IPS-15b (cell line): ENCODE data around the gene EARS2.

Source experiments
- H3K27me3 ChIP-seq: one replicate; pipeline ENCODE4 v1.6.1; 2013; ENCODE audit warnings: low read length; ENCODE audit not compliant: control insufficient read depth, insufficient read depth
- H3K36me3 ChIP-seq: one replicate; pipeline ENCODE4 v1.6.1; 2013; ENCODE audit warnings: low read length; ENCODE audit not compliant: control insufficient read depth, insufficient read depth
- H3K4me1 ChIP-seq: one replicate; pipeline ENCODE4 v1.6.1; 2013; ENCODE audit warnings: mild to moderate bottlenecking, low read length; ENCODE audit not compliant: control insufficient read depth, insufficient read depth
- H3K4me3 ChIP-seq: one replicate; pipeline ENCODE4 v1.5.1; 2013; ENCODE audit warnings: low read depth, low read length
- H3K9ac ChIP-seq: one replicate; pipeline ENCODE4 v1.6.1; 2013; ENCODE audit warnings: low read depth, mild to moderate bottlenecking, low read length
- H3K9me3 ChIP-seq: one replicate; pipeline ENCODE4 v1.6.1; 2013; ENCODE audit warnings: mild to moderate bottlenecking, low read length; ENCODE audit not compliant: control insufficient read depth, insufficient read depth

The EARS2 gene

GRCh38 chr16:23509782-23510163 is 47.4 kb downstream of the EARS2 start:
- H3K4me1 ChIP-seq = peaks cover 9% of the 10 kb centered on the region
- H3K36me3 ChIP-seq = peaks cover 4% of the 10 kb centered on the region
- peak overlapping the region; percentile 84 for H3K4me3 ChIP-seq
- peak overlapping the region; percentile 89 for H3K9ac ChIP-seq
- no peaks in the 10 kb centered on the region for H3K27me3 ChIP-seq
- H3K9me3 ChIP-seq = no peaks in the 10 kb centered on the region

DNA sequence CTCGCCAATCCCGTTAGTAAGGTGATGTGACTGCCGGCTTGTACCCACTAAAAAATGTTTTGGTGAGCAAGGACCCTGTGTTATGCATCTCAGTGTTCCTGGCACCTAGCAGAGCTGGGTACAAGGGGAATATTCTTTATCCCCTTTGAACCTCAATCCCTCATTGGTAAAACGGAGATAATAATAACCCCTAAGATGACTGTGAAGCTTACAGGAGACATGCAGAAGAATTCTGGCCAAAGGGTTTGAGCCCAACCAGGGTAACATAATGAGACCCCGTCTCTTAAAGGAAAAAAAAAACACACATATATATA is 47.8 kb downstream of the EARS2 start:
- Histone ChIP-seq H3K9me3 (no peaks in the 10 kb centered on the region), H3K27me3 (no peaks in the 10 kb centered on the region), H3K9ac (peak overlapping the region; percentile 89), H3K4me3 (peak overlapping the region; percentile 84), H3K36me3 (peaks cover under 1% of the 10 kb centered on the region), H3K4me1 (peaks cover 9% of the 10 kb centered on the region)

DNA sequence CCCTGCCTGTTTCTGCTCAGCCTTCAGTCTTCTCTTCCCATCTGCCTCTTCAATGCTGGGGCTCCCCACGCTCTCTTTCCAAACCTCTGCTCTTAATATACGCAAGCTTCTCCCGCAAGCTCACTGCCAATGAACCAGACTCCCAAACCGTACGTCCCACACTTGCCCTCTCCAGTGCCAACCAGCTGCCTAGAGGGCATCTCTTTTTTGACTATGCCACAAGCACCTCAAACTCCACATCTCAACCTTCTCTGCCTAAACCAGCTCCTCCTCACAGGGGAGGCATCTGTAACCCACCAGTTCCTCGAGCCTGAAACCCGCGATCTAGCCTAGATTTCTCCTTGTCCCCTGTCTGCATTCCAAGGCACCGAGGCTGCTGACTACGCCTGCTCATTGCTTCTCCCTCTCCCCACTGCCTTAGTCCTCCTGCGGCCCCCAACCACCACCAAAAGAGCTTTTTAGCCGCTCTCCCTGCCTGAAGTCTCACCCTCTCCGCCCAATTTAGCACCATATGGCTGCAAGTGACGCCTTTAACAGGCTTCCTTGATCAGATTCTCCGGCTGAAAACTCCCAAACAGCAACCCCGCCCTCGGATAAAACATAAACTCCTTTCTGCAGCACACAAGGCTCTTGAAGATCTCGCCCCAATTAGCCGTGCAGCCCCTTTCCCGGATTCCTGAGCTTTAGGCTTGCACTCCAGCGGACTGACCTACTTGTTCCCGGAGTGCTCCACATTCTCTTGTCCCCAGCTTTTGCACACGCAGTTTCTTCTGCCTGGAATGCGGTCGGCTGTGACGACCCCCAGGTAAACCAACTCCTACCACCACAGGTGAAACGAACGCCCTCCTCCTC is 48.3 kb downstream of the EARS2 start:
- Histone ChIP-seq H3K4me1 (peaks cover 13% of the 10 kb centered on the region), H3K4me3 (peak overlapping the region; percentile 84), H3K36me3 (no peaks in the 10 kb centered on the region), H3K27me3 (no peaks in the 10 kb centered on the region), H3K9ac (peak overlapping the region; percentile 89), H3K9me3 (no peaks in the 10 kb centered on the region)

DNA sequence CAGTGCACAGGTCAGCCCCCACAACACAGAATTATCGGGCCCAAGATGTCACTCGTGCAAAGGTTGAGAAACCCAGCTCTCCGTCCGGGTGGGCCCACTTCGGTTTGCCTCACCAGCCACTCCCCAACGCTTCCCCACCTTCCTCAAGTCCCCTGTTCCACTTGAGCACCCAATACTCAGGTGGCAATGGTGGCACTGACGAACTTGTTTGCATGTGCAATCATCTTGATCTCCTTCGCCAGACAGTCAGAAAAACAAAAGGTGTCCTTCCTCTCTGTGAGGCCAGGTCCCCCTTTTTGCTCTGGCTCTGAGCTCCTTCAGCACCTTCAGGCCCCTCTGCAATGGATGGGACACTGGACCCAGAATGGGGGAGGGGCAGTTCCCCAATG is 50.5 kb downstream of the EARS2 start:
- Histone ChIP-seq H3K36me3 (no peaks in the 10 kb centered on the region), H3K9ac (no peak overlapping the region), H3K4me3 (no peak overlapping the region), H3K27me3 (no peaks in the 10 kb centered on the region), H3K9me3 (no peaks in the 10 kb centered on the region), H3K4me1 (peaks cover 15% of the 10 kb centered on the region)

DNA sequence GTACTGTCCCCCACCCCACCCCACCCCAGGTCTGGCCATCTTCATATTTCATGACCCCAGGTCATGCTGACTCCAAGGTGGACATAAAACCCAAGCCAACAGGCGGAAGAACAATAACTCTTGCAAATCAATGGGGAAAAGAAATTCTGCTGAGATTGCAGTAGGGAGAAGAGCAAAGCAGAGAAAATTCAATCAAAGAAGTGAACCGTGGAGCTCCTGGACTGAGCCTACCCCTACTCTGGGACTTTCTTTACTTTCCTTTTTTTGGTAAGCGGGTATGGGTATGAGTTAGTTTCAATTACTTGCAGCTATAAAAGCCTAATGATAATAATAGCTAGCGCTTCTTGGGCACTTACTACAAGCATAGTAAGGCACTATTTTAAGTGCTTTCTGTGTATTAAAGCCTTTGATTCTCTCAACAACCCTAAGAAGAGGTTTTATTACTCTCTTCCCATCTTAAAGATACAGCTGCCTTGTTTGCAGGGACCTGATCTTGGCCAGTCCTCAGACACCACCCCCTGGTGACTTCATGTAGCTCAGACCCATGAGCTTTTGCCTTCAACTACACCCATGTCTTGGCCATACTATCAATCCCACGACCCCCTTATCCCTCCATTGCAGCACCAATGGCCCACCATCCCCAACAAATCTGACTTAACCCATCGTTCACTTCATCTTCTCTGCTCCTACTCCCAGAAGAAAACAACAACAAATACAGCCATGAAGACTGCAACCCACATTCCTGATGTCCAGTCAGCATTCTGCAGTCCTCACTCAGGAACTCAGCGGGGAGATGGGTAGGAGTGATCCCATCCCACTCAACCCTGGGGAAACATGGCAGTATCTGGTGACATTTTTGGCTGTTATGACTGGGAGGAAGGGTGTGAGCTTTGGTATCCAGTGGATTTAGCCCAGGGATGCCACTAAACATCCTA is 51.2 kb downstream of the EARS2 start:
- H3K4me3 ChIP-seq = no peak overlapping the region
- no peaks in the 10 kb centered on the region for H3K9me3 ChIP-seq
- no peak overlapping the region for H3K9ac ChIP-seq
- H3K36me3 ChIP-seq = no peaks in the 10 kb centered on the region
- H3K4me1 ChIP-seq = peaks cover 21% of the 10 kb centered on the region
- H3K27me3 ChIP-seq = no peaks in the 10 kb centered on the region

GRCh38 chr16:23505180-23505665 is 51.9 kb downstream of the EARS2 start:
- H3K4me3 ChIP-seq = no peak overlapping the region
- no peak overlapping the region for H3K9ac ChIP-seq
- peaks cover 2% of the 10 kb centered on the region for H3K36me3 ChIP-seq

DNA sequence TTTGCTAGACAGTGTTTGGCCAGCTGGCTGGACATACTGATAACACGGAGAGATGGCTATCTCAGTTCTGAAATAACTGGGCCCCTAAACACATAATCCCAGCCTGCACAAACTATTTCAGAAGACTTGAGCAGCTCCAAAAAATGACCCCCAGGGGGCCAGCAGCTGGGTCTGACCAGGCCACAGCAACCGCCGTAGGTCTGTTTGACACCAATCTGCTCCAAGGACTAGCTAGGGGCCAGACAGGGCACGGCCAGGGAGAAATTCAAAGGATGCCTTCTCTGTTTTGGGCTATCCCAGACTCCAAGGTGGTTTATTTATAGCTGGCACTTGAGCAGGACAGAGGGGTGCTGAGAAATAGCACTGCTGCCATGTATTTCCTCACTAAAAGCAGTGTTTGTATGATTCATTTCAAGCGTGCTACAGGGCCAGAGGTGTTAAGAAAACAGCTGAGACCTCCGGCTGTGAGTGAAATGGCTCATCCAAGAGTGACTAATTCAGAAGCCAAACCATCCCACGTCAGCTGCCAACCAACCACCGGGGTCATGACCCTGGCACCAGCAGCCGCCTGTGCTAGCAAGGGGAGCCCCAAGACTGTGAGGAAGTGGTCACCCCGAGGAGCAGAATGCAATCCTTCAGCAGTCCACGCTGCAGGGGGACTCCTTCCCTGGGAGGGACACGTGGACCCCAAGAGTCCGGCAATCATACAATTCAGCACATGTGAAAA is 52.5 kb downstream of the EARS2 start:
- Histone ChIP-seq H3K9ac (no peak overlapping the region), H3K9me3 (no peaks in the 10 kb centered on the region), H3K4me1 (peaks cover 21% of the 10 kb centered on the region), H3K36me3 (peaks cover 3% of the 10 kb centered on the region), H3K27me3 (no peaks in the 10 kb centered on the region), H3K4me3 (no peak overlapping the region)

More at GRCh38 chr16:23505180-23505665, 51.9 kb downstream of the EARS2 start:
- H3K4me1 ChIP-seq = peaks cover 21% of the 10 kb centered on the region
- H3K27me3 ChIP-seq = no peaks in the 10 kb centered on the region
- H3K9me3 ChIP-seq = no peaks in the 10 kb centered on the region

DNA sequence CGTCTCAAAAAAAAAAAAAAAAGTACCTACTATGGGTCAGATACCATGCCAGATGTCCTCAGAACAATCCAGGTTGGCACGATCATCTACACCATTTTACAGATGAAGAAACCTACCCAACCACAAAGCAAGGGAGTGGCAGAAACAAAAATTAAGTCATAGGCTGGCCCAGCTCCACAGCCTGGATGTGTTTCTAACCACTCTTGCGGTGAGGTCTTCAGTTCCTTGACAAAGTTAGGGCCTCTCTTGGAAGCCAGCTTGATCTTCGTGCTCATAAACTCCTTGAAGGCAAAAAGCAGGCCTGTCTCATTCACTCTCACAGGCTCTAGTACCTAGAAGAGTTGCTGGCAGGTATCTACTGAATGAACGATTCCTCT is 53.1 kb downstream of the EARS2 start:
- Histone ChIP-seq H3K36me3 (peaks cover 3% of the 10 kb centered on the region), H3K27me3 (no peaks in the 10 kb centered on the region), H3K9ac (no peak overlapping the region), H3K4me1 (peaks cover 21% of the 10 kb centered on the region), H3K9me3 (no peaks in the 10 kb centered on the region), H3K4me3 (no peak overlapping the region)

DNA sequence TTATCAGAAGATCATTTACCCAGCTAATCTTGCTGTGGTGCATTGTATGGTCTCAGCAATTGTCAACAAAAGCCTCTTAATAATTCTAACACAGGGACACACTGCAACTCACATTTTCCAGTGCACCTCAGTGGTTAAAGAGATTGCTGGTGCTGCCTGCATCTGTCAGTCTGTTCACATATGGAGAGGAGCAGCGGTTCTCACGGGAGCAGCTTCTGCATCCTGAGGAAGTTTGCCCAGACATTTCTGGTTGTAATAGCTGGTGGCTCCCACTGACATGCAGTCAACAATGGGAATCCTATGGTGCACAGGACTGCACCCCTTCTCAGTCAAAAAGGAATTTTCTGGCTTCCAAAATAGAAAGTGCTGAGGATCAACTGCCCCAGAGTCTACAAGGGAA is 54.7 kb downstream of the EARS2 start:
- Histone ChIP-seq H3K36me3 (peaks cover 3% of the 10 kb centered on the region), H3K9ac (no peak overlapping the region)

DNA sequence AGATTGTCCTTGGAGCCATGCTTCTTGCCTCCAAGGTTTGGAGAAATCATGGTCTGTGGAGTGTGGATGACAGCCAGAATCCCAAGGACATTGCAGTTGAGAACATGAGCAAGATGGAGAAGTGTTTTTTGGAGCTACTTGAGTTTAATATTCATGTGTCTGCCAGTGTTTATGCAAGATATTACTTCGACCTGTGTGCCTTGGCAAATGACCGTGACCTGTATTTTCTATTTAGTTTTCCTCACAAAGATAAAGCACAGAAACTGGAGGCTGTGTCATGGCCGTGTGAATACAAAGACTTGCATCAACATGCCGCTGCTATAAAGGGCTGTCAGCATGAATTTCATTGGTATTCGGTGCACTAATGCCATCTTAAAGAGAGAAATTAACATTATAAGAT is 55.9 kb downstream of the EARS2 start:
- Histone ChIP-seq H3K9me3 (no peaks in the 10 kb centered on the region), H3K27me3 (no peaks in the 10 kb centered on the region), H3K4me1 (peaks cover 21% of the 10 kb centered on the region), H3K4me3 (no peak overlapping the region), H3K36me3 (peaks cover 3% of the 10 kb centered on the region), H3K9ac (no peak overlapping the region)

More for the DNA sequence above, 54.7 kb downstream of the EARS2 start:
- no peak overlapping the region for H3K4me3 ChIP-seq
- no peaks in the 10 kb centered on the region for H3K9me3 ChIP-seq
- peaks cover 21% of the 10 kb centered on the region for H3K4me1 ChIP-seq
- no peaks in the 10 kb centered on the region for H3K27me3 ChIP-seq

GRCh38 chr16:23500862-23501225 is 56.3 kb downstream of the EARS2 start:
- peaks cover 4% of the 10 kb centered on the region for H3K36me3 ChIP-seq
- H3K4me1 ChIP-seq = peaks cover 18% of the 10 kb centered on the region
- no peak overlapping the region for H3K4me3 ChIP-seq

More at GRCh38 chr16:23500862-23501225, 56.3 kb downstream of the EARS2 start:
- no peaks in the 10 kb centered on the region for H3K9me3 ChIP-seq
- no peaks in the 10 kb centered on the region for H3K27me3 ChIP-seq
- no peak overlapping the region for H3K9ac ChIP-seq
